NK-92 treated with Interleukin-12 subunit alpha and Interleukin-12 subunit beta, amount 100 ng/mL, for 24 hours (cell line): ENCODE data around the gene GH2.
A peak's percentile ranks its signal among the peaks of the same experiment; 100 is the strongest.
"Not testable (repeated sequence)": the region's sequence is repeated elsewhere in the genome, so short reads cannot be mapped to it uniquely, and the experiment has no call there.

Experiments used
- DNase-seq: peaks from one replicate; lab custom pipeline; 2025; lab: John Stamatoyannopoulos, UW

The GH2 gene

DNA sequence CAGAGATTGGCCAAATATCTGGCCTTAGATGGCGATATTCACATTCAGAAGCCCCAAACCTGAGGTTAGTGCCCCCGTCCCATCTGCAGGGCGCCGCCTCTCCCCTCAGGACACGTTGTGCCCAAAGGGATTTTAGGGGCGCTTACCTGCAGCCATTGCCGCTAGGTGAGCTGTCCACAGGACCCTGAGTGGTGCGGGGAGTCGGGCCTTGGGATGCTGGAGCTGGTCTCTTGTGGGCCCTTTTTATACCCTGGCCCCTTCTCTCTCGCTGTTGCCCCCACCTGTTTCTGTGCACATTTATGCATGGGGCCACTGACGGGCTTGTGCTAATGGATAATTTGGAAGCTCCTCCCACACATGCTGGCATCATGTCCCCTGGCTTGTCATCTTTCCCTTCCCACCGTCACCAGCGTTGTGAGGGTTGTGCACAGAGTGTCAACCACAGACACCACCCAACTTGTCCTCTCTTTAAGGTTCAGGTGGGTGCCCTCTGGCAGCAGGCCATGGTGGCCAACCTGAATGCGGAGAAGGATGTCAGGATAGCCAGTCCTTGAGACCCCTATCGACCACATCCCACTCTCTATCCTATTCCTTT, 29.4 kb upstream of the GH2 start, which contains the start of gene CSHL1:
CSHL1 (minus strand) TSS at position 218 of the 595 bp plus-strand sequence; CDS start at position 156, 62 bp downstream.
- DNase-seq: no peak

DNA sequence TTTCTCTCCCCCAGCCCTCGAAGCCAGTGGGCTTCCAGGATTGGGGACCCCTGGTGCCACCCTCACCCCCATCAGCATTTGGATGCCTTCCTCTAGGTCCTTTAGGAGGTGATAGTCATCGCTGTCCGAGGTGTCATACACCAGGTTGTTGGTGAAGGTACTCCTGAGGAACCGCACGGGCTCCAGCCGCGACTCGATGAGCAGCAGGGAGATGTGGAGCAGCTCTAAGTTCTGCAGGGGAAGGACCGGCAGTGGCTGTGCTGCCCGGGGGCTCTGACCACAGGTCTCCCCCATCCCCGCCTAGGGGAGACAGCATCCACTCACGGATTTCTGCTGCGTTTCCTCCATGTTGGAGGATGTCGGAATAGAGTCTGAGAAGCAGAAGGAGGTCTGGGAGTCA, 28.4 kb upstream of the GH2 start:
- no peak for DNase-seq

DNA sequence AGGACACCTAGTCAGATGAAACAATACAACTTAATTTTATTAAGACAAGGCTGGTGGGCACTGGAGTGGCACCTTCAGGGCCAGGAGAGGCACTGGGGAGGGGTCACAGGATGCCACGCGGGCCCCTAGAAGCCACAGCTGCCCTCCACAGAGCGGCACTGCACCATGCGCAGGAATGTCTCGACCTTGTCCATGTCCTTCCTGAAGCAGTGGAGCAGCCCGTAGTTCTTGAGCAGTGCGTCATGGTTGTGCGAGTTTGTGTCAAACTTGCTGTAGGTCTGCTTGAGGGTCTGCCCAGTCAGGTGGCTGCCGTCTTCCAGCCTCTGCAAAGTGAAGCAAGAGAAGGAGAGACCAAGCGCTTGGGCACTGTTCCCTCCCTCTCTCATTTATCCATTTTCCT, 27.8 kb upstream of the GH2 start:
- not testable (repeated sequence) for DNase-seq

DNA sequence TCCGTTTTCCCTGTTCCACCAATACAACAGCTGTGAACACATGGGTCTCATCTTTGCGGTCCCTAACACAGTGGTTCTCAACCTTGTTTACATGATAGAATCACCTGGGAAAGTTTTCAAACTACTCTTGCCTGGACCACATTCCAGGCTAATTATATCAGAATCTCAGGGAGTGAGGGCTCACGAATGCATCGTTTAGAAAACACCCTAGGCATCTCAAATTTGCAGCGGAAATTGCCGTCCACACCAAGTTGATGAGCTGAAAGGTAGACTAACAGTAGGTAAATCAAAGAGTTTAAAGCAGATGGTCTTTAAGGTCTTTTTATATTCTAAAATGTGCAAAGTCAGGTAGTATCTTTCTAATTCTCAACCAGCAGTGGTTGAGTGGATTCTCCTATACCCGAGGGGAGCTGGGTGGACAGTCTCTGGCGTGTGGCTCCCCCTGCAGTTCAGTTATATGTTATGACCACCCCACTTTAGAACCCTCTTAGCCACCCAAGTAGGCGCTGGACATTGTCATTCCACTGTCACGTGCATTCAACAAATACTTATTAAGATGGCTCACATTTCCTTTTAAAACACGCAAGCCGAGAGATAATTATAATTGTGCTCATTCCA, 25.5 kb upstream of the GH2 start:
- DNase-seq: not testable (repeated sequence)

DNA sequence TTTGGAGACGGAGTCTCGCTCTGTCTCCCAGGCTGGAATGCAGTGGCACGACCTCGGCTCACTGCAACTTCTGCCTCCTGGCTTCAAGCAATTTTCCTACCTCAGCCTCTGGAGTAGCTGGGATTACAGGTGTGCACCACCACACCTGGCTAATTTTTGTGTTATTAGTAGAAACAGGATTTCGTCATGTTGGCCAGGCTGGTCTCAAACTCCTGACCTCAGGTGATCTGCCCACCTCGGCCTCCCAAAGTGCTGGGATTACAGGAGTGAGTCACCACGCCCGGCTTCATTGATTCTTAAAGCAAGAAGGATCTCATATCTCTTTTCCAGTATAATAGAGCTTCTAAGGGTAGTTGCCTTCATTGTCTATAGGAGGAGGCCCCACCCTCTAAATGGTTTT, 23.1 kb upstream of the GH2 start:
- not testable (repeated sequence) for DNase-seq

DNA sequence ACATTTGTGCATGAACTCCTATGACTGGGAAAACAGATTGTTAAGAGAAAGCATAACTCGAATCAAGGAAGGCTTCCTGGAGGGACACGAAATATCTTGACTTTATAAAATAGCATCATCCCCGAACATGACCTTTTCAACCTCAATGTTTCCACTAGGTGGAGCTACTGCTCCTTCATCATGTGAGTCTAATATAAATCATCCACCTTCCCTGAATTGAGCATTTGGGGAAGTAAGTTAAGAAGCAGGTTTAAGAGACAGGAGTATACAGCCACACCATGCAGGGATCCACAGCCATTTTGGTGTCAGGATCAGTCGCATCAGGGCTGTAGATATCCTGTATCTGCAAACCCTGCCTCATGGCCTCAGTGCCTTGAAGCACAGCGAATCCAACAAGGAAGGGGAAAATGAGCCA, 22.1 kb upstream of the GH2 start:
- DNase-seq: not testable (repeated sequence)

DNA sequence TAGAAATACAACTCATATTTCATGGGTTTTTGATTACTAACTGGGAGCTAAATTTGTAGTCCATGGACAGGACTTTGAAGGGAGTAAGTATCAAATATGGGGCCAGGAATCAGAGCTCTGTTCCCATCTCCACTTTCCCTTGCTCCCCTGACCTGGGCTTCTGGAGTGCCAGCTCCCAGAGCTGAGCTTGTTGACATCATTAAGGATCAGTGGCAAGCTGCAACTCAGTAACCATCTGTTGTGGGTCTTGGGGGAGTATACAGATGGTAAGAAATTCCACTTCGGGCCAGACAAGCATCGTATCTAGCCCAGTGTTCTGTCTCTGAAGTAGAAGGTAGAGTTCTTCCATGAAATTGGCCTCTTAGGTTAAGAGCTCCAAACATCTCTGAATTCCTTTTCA, 20.2 kb upstream of the GH2 start:
- DNase-seq: not testable (repeated sequence)

DNA sequence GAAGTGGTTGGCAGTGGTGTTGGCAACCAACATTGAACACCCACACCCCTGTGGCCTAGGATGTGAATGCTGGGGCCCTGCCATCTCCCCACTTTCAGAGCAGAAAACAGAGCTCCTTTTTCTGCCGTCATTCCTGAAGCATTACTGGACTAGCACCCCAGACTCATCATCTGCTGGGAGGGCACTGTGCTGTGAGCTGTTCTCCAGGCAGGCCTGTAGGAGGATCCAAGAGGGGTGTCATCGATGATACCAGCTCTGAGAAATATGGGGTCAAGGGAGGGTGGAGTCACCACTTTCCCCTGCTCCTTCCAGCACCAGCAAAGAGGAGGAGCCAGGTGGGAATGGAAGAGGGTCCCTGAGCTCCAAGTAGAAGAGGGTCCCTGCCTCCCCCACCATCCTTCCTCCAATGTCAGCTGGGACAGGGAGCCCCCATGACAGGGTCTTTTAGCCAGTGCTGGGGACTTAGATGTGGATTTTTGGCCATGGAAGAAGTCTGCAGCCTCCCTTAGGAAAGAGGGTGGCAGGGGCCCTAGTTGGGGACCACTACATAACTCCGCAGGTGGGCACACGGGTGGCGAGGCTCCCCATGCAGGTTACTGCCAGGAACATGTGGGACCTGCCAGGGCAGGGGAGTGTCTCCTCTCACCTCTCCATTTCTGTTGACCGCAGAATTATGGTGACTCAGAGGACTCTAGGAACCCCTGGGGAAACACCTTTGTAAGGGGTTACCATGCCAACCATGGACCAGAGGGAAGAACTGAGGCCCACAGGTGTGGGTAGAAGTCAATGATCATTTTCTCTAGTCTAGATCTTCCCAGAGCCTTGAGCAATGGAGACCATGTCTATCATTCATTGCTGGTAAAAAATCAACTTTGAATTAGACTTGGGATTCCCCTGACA, 17.4 kb upstream of the GH2 start:
- DNase-seq: peak; percentile 25

DNA sequence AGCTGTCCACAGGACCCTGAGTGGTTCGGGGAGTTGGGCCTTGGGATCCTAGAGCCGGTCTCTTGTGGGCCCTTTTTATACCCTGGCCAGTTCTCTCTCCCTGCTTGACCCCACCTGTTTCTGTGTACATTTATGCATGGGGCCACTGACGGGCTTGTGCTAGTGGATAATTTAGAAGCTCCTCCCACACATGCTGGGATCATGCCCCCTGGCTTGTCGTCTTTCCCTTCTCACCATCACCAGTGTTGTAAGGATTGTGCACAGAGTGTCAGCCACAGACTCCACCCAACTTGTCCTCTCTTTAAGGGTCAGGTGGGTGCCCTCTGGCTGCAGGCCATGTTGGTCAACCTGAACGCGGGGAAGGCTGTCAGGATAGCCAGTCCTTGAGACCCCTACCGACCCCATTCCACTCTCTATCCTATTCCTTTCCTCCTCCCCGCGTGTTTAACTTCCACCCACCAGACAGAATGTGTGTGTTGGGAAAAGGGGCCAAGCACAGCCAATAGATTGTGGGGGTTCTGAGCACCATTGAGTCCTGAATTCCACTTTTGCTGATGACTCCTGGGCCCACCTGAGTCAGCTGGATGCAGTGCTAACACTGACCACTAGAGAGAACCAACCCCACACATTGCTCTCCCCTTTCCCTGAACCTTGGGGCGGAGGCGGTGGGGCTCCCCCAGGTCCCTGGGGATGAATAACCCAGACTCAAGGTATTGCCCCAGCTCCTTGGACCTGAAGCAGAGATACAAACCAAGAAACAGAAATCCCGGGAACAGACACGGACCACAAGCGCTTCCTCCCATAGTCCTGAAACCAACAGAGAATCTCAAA, 15.0 kb upstream of the GH2 start, which contains the start of gene CSH1:
CSH1 (minus strand) TSS at position 51 of the 831 bp plus-strand sequence. CDS start 63 bp downstream, outside the sequence.
- DNase-seq: not testable (repeated sequence)

DNA sequence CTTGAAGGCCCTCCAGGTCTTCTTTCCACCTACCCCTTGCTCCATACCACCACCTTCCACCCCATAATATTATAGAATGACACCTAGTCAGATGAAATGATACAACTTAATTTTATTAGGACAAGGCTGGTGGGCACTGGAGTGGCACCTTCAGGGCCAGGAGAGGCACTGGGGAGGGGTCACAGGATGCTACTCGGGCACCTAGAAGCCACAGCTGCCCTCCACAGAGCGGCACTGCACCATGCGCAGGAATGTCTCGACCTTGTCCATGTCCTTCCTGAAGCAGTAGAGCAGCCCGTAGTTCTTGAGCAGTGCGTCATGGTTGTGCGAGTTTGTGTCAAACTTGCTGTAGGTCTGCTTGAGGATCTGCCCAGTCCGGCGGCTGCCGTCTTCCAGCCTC, 13.1 kb upstream of the GH2 start:
- not testable (repeated sequence) for DNase-seq

DNA sequence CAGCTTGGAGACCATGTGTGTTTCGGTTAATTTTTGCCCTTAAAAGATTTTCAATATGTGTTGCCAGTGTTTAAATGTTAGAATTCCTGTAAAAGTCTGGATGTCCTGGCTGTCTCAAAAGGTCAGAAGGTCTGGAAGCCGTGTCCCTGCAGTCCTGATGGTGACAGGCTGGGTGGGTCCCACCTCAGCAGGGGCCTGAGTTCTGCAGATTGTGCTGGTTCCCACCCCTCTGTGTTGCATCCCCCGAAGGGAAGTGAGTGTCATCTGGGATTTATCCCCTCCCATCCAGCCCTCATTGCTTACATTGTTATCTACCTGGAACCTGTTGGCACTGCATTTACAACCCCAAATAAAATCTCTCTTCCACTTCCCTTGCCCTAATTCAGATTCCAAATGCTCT, 12.3 kb upstream of the GH2 start:
- not testable (repeated sequence) for DNase-seq

DNA sequence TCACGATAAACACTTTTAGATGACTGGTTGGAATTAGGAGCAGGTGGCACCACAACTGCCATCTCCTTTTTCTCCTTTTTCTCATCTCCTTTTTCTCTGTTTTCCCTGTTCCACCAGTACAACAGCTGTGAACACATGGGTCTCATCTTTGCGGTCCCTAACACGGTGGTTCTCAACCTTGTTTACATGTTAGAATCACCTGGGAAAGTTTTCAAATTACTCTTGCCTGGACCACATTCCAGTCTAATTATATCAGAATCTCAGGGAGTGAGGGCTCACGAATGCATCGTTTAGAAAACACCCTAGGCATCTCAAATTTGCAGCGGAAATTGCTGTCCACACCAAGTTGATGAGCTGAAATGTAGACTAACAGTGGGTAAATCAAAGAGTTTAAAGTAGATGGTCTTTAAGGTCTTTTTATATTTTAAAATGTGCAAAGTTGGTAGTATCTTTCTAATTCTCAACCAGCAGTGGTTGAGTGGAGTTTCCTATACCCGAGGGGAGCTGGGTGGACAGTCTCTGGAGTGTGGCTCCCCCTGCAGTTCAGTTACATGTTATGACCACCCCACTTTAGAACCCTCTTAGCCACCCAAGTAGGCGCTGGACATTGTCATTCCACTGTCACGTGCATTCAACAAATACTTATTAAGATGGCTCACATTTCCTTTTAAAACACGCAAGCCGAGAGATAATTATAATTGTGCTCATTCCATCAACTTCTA, 10.7 kb upstream of the GH2 start:
- DNase-seq: not testable (repeated sequence)

DNA sequence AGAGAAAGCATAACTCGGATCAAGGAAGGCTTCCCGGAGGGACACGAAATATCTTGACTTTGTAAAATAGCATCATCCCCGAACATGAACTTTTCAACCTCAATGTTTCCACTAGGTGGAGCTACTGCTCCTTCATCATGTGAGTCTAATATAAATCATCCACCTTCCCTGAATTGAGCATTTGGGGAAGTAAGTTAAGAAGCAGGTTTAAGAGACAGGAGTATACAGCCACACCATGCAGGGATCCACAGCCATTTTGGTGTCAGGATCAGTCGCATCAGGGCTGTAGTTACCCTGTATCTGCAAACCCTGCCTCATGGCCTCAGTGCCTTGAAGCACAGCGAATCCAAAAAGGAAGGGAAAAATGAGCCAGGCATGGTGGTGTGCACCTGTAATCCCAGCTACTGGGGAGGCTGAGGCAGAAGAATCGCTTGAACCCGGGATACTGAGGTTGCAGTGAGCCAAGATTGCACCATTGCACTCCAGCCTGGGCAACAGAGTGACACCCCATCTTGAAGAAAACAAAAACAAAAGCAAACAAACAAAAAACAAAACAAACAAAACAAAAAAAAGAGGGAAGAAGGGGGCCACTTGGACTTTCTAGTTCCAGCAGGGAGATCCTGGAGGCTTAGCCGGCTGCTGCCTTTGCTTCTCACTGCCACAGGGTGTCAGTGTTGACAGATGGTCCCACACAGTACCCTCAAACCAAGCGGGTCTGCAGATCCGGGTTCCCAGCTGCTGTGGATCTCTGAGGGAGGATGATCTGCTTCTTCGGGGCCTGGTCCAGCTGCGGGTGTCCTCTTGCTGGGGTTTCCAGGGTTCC, 7.5 kb upstream of the GH2 start:
- not testable (repeated sequence) for DNase-seq

DNA sequence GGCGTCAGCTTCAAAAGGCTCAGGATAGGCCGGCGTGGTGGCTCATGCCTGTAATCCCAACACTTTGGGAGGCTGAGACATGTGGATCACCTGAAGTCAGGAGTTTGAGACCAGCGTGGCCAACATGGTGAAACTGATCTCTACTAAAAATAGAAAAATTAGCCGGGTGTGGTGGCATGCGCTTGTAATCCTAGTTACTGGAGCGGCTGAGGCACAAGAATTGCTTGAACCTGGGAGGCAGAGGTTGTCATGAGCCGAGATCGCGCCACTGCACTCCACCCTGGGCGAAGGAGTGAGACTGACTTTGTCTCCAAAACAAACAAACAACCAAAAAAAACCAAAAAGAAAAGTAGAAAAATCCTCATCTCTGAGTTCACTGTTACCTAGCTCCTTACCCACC, 3.4 kb upstream of the GH2 start:
- DNase-seq: not testable (repeated sequence)

DNA sequence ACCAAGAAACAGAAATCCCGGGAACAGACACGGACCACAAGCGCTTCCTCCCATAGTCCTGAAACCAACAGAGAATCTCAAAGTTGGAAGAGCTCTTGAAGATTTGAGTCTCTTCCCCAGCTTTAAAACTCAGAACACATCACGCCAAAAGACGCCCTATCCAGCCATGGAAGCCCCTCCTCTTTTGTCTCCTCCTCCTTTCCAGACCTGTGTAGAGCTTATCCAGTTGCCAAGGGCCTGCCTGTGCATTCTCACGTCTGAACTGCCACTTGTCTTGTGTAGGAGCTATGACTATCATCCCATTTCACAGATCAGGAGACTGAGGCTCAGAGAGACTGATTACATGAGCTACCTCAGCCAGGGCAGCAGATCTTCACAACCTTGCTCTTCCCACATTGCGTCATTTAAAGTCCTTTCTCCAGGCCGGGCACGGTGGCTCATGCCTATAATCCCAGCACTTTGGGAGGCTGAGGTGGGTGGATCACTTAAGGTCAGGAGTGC, 932 bp upstream of the GH2 start:
- DNase-seq: not testable (repeated sequence)

DNA sequence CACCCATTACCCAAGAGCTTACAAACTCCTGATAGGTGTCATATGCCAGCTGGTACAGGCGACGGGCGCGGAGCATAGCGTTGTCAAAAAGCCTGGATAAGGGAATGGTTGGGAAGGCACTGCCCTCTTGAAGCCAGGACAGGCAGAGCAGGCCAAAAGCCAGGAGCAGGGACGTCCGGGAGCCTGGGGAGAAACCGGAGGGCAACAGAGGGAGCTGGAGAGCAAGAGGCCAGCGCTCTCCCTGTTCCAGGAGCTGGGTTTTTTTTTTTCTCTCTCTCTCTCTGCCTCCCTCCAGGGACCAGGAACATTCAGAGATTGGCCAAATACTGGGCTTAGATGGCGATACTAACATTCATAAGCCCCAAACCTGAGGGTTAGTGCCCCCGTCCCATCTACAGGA, 407 bp downstream of the GH2 start:
- not testable (repeated sequence) for DNase-seq

DNA sequence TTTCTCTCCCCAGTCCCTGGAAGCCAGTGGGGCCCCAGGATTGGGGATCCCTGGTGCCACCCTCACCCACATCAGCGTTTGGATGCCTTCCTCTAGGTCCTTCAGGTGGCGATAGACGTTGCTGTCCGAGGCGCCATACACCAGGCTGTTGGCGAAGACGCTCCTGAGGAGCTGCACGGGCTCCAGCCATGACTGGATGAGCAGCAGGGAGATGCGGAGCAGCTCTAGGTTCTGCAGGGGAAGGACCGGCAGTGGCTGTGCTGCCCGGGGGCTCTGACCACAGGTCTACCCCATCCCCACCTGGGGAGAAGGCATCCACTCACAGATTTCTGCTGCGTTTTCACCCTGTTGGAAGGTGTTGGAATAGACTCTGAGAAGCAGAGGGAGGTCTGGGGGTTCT, 1.0 kb downstream of the GH2 start:
- no peak for DNase-seq

DNA sequence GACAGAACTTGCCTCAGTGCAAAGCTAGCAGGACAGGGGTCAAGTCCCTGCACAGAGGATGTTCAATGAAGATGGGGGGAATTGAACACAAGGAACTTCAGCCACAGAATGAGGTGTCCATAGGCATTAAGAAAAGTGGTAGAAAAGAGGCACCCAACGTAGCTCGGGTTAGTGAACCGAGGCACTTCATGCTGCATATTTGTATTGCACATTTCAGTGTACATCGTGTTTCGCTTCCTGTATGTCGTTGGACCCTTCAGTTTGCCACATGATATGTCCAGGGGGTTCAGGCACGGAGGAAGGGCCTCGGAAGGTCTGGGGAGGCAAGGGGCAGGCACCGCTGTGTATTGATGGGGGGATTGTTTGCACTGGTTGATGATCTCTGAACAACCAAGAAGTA, 3.3 kb downstream of the GH2 start:
- not testable (repeated sequence) for DNase-seq

DNA sequence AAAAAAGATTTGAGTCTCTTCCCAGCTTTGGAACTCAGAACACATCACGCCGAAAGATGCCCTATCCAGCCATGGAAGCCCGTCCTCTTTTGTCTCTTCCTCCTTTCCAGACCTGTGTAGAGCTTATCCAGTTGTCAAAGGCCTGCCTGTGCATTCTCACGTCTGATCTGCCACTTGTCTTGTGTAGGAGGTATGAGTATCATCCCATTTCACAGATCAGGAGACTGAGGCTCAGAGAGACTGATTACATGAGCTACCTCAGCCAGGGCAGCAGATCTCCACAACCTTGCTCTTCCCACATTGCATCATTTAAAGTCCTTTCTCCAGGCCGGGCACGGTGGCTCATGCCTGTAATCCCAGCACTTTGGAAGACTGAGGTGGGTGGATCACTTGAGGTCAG, 7.1 kb downstream of the GH2 start:
- DNase-seq: not testable (repeated sequence)

DNA sequence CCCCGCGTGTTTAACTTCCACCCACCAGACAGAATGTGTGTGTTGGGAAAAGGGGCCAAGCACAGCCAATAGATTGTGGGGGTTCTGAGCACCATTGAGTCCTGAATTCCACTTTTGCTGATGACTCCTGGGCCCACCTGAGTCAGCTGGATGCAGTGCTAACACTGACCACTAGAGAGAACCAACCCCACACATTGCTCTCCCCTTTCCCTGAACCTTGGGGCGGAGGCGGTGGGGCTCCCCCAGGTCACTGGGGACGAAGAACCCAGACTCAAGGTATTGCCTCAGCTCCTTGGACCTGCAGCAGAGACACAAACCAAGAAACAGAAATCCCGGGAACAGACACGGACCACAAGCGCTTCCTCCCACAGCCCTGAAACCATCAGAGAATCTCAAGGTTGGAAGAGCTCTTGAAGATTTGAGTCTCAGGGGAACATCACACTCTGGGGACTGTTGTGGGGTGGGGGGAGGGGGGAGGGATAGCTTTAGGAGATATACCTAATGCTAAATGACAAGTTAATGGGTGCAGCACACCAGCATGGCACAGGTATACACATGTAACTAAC, 7.6 kb downstream of the GH2 start:
- not testable (repeated sequence) for DNase-seq
